ENCODE results near the gene AAK1. TPM values are rescaled to one million over a fixed set of nuclear protein-coding genes. Genes with fewer than 3 reads are reported as not detected.
A peak's percentile ranks its signal among the peaks of the same experiment; 100 is the strongest.
"Not testable (repeated sequence)": the region's sequence is repeated elsewhere in the genome, so short reads cannot be mapped to it uniquely, and the experiment has no call there.

The AAK1 gene
- total RNA-seq, 2 donors from 2014 or later = 187 to 243 TPM

DNA sequence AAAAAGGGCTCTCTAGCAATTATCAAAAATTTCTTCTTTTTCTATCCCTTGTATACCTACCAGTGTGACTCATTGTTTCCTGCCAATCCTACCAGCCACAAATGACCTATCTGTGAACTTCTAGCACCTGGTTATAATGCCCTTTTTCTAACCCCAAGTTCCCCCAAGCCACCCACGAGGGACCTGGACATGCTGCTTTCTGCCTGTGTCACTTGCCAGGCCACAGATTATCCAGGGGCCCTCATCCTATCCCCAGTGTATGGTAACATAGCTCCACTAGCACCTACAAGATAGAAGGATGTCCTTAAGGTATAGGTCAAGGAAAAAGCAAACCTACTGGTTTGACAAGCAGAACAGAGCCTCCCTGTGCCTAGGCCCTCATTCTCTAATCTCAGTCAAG is 26.8 kb downstream of the AAK1 start:
- Mint-ChIP-seq H3K36me3 (ENCODE audit: low read depth) (no peaks in the 10 kb centered on the region), H3K27me3 (no peaks in the 10 kb centered on the region), H3K4me3 (peak overlapping the region; percentile 58), H3K27ac (no peak overlapping the region), H3K4me1 (peaks cover 35% of the 10 kb centered on the region)
- peak in 1 of 3 donors; percentile 23 for DNase-seq
- ATAC-seq = peak; percentile 70
- no peaks in the 10 kb centered on the region for H3K9me3 ChIP-seq (ENCODE audit: control insufficient read depth, low read length, poor library complexity, severe bottlenecking)

DNA sequence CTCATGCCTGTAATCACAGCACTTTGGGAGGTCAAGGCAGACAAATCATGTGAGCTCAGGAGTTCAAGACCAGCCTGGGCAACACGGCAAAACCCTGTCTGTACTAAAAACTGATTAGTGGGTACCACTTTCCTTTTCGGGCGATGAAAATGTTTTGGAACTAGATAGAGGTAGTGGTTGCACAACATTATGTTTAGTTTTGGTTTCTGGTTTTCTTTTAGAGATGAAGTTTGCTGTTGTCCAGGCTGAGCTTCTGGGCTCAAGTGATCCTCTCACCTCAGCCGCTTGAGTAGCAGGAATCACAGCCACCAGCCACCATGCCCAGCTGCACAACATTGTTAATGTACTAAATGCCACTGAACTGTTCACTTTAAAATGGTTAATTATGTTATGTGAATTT is 27.6 kb downstream of the AAK1 start:
- no peak overlapping the region for H3K4me3 Mint-ChIP-seq
- H3K4me1 Mint-ChIP-seq = peaks cover 37% of the 10 kb centered on the region
- no peaks in the 10 kb centered on the region for H3K27me3 Mint-ChIP-seq
- H3K36me3 Mint-ChIP-seq (ENCODE audit: low read depth) = peaks cover under 1% of the 10 kb centered on the region
- DNase-seq = no peak
- no peak overlapping the region for H3K27ac Mint-ChIP-seq
- no peaks in the 10 kb centered on the region for H3K9me3 ChIP-seq (ENCODE audit: control insufficient read depth, low read length, poor library complexity, severe bottlenecking)
- ATAC-seq = no peak

- ATAC-seq (no peak), DNase-seq (no peak)
- peaks cover 41% of the 10 kb centered on the region for H3K4me1 Mint-ChIP-seq
- peak overlapping the region; percentile 67 for H3K27ac Mint-ChIP-seq
- H3K36me3 Mint-ChIP-seq (ENCODE audit: low read depth) = peaks cover 2% of the 10 kb centered on the region
- H3K27me3 Mint-ChIP-seq = no peaks in the 10 kb centered on the region
- H3K9me3 ChIP-seq (ENCODE audit: control insufficient read depth, low read length, poor library complexity, severe bottlenecking) = no peaks in the 10 kb centered on the region
- H3K4me3 Mint-ChIP-seq = no peak overlapping the region
These were observed 28.4 kb downstream of the AAK1 start for GRCh38 chr2:69615078-69615625.

GRCh38 chr2:69612707-69613106 is 30.8 kb downstream of the AAK1 start:
- ATAC-seq = no peak
- DNase-seq = no peak
- Mint-ChIP-seq H3K36me3 (ENCODE audit: low read depth) (peaks cover 2% of the 10 kb centered on the region), H3K4me3 (no peak overlapping the region), H3K27ac (no peak overlapping the region), H3K27me3 (no peaks in the 10 kb centered on the region), H3K4me1 (peaks cover 52% of the 10 kb centered on the region)
- no peaks in the 10 kb centered on the region for H3K9me3 ChIP-seq (ENCODE audit: control insufficient read depth, low read length, poor library complexity, severe bottlenecking)

DNA sequence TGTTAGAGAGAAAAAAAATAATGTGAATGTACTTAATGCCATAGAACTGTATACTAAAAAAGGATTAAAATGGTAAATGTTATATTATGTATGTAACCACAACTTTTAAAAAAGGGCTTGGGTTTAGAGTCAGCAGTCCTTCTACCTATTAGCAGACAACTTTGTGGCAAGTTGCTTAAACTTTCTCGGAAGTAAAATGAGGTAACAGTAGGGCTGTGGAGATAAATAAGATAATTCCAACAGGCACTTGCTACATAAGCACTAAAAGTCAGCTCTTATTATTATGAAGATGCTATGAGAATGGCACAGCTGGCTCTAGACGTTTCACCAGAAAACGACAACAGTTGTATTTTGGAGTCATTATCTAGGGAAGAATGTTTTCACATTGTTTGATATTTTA is 31.3 kb downstream of the AAK1 start:
- no peak overlapping the region for H3K27ac Mint-ChIP-seq
- no peak overlapping the region for H3K4me3 Mint-ChIP-seq
- H3K4me1 Mint-ChIP-seq = peaks cover 57% of the 10 kb centered on the region
- peaks cover 2% of the 10 kb centered on the region for H3K36me3 Mint-ChIP-seq (ENCODE audit: low read depth)
- ATAC-seq = no peak
- no peak for DNase-seq
- H3K27me3 Mint-ChIP-seq = no peaks in the 10 kb centered on the region
- no peaks in the 10 kb centered on the region for H3K9me3 ChIP-seq (ENCODE audit: control insufficient read depth, low read length, poor library complexity, severe bottlenecking)

- Mint-ChIP-seq H3K36me3 (ENCODE audit: low read depth) (peaks cover 5% of the 10 kb centered on the region), H3K4me3 (no peak overlapping the region), H3K27me3 (no peaks in the 10 kb centered on the region), H3K27ac (peak overlapping the region; percentile 45), H3K4me1 (peaks cover 73% of the 10 kb centered on the region)
- DNase-seq = no peak
- ATAC-seq = no peak
- no peaks in the 10 kb centered on the region for H3K9me3 ChIP-seq (ENCODE audit: control insufficient read depth, low read length, poor library complexity, severe bottlenecking)
These were observed 35.4 kb downstream of the AAK1 start for GRCh38 chr2:69608109-69608508.

DNA sequence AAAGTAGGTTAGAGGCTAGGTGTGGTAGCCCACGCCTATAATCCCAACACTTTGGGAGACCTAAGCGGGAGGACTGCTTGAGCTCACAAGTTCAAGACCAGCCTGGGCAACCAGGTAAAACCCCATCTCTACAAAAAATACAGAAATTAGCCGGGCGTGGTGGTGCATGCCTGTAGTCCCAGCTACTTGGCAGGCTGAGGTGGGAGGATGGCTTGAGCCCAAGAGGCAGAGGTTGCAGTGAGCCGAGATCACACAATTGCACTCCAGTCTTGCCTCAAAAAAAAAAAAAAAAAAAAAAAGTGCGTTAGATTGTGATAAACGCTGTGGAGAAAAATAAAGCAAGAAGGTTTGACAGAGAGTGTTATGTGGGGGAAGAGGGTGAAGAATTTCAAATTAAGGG is 36.8 kb downstream of the AAK1 start:
- not testable (repeated sequence) for H3K36me3 Mint-ChIP-seq (ENCODE audit: low read depth); H3K9me3 ChIP-seq (ENCODE audit: control insufficient read depth, low read length, poor library complexity, severe bottlenecking); H3K27me3 Mint-ChIP-seq; DNase-seq; ATAC-seq
- Mint-ChIP-seq H3K4me1 (peaks cover 69% of the 10 kb centered on the region), H3K27ac (peak overlapping the region; percentile 86), H3K4me3 (peak overlapping the region; percentile 46)

DNA sequence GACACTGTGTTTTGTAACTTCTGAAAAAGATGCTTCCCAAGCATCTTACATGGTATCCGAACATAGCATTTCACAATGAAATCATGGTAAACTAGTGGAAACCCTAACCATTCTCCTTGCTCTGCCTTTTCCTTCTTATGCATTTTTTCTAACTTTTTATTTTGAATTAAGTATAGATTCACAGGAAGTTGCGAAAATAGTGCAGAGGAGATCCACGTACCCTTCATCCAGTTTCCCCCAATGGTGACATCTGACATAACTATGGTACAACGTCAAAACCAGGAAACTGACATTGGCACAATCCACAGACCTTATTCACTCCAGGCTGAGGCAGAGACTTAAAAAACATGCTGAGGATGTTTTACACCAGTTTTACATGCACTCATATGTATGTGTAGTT is 38.3 kb downstream of the AAK1 start:
- peaks cover 3% of the 10 kb centered on the region for H3K36me3 Mint-ChIP-seq (ENCODE audit: low read depth)
- no peaks in the 10 kb centered on the region for H3K27me3 Mint-ChIP-seq
- ATAC-seq = no peak
- peak overlapping the region; percentile 86 for H3K27ac Mint-ChIP-seq
- peaks cover 71% of the 10 kb centered on the region for H3K4me1 Mint-ChIP-seq
- no peaks in the 10 kb centered on the region for H3K9me3 ChIP-seq (ENCODE audit: control insufficient read depth, low read length, poor library complexity, severe bottlenecking)
- H3K4me3 Mint-ChIP-seq = peak overlapping the region; percentile 61
- no peak for DNase-seq

DNA sequence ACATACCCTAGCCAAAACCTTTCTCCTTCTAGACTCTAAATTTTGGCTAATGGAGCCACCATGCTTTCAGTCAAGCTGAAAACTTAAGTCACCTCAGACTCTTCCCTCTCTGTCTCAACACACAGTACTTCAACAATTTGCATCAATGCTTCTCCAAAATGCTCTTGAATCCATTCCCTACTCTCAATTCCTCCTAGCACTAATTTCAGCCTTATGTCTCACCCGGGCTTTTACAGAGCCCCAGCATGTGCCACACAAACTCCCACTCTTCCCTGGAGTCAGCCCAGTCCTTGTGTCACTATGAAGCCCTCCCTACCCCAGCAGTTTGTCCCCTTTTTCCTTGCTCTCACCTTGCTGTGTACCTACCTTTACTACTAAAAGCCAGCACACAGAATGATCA is 38.7 kb downstream of the AAK1 start:
- no peak for ATAC-seq
- no peaks in the 10 kb centered on the region for H3K27me3 Mint-ChIP-seq
- peak overlapping the region; percentile 86 for H3K27ac Mint-ChIP-seq

DNA sequence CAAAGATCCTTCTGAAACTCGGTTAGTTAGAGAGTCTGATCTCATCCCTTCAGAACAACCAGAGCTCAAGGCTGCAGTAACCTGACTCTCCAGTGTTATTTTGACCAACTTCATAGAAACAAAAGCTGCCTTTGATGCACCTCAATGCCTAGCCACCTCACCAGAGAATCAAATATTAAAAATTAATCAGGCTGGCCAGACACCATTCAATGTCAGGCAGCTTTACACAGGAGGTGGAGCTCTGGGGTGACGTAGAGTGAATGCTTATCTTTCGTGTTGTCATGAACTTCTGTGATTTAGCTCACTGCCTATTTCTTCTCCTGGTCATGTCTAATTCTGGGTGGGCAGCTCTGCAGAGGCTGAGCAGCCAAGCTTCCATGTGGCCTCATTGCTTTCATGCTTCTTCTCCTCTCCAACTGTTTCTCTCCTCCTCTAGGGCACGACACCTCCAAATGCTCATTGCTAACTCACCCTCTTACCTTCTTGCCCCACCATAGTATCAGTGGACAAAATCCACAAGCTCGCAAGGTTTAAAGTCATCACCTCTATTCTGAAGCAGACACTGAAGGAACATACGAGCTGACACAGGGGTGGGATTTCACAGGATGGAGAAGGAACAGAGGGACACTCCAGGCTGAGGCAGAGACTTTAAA is 39.4 kb downstream of the AAK1 start:
- Mint-ChIP-seq H3K36me3 (ENCODE audit: low read depth) (peaks cover 3% of the 10 kb centered on the region), H3K4me3 (peak overlapping the region; percentile 78), H3K4me1 (peaks cover 78% of the 10 kb centered on the region), H3K27ac (peak overlapping the region; percentile 86), H3K27me3 (no peaks in the 10 kb centered on the region)
- ATAC-seq = no peak
- H3K9me3 ChIP-seq (ENCODE audit: control insufficient read depth, low read length, poor library complexity, severe bottlenecking) = no peaks in the 10 kb centered on the region
- no peak for DNase-seq

More for the DNA sequence above, 38.7 kb downstream of the AAK1 start:
- Mint-ChIP-seq H3K4me3 (peak overlapping the region; percentile 61), H3K4me1 (peaks cover 76% of the 10 kb centered on the region), H3K36me3 (ENCODE audit: low read depth) (peaks cover 3% of the 10 kb centered on the region)
- no peak for DNase-seq
- H3K9me3 ChIP-seq (ENCODE audit: control insufficient read depth, low read length, poor library complexity, severe bottlenecking) = no peaks in the 10 kb centered on the region

DNA sequence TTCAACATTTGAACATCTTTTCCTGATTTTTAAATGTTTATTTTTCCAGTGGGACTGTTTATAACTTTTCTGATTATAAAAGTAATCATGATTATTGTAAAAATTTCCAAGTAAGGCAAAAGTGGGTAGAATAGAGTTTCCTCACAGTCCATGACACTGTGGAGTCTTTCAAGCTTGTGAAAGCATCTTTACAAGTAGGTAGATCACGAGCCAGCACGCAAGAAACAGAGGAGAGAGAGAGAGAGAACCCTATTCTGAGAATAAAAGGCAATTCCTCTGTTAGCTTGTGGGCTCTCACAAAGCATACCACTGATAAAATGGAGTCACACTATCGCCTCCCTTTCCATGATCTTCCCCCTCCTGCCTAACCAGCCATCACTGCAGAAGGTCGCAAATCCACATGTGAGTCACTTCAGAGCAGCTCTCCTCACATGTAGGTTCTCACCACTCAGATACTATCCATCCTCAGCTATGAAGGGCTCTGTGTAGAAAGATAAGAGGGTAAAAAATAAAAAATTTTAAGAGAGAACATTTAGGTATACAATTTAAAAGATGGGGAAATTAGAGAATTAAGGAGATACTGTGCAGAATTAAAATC is 40.3 kb downstream of the AAK1 start:
- H3K4me1 Mint-ChIP-seq = peaks cover 71% of the 10 kb centered on the region
- no peak for ATAC-seq
- no peak for DNase-seq
- H3K36me3 Mint-ChIP-seq (ENCODE audit: low read depth) = peaks cover 3% of the 10 kb centered on the region
- no peaks in the 10 kb centered on the region for H3K9me3 ChIP-seq (ENCODE audit: control insufficient read depth, low read length, poor library complexity, severe bottlenecking)
- H3K4me3 Mint-ChIP-seq = no peak overlapping the region
- H3K27me3 Mint-ChIP-seq = no peaks in the 10 kb centered on the region
- peak overlapping the region; percentile 86 for H3K27ac Mint-ChIP-seq

DNA sequence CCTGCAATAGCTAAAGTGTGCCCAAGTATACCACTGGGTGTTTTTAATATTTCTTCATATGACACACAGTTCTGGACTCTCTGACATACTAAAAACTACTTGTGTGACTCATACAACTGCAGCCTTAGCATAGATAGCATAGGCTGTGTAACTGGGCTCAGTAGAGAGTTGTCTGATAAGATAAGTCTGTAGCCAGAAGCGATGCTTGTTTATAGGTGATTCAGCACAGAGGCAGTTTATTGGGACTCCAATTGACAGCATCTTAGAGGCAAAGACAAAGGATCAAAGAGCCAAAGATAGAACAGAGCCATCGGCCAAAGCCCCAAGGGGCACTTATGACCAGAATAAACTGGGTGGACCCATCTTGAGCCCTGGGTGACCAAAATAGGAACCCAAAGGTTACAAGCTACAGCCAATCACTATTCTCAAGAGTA is 42.3 kb downstream of the AAK1 start:
- DNase-seq = no peak
- Mint-ChIP-seq H3K36me3 (ENCODE audit: low read depth) (peaks cover 3% of the 10 kb centered on the region), H3K4me1 (peaks cover 64% of the 10 kb centered on the region), H3K27ac (peak overlapping the region; percentile 80), H3K4me3 (peak overlapping the region; percentile 39), H3K27me3 (no peaks in the 10 kb centered on the region)
- H3K9me3 ChIP-seq (ENCODE audit: control insufficient read depth, low read length, poor library complexity, severe bottlenecking) = no peaks in the 10 kb centered on the region
- ATAC-seq = peak; percentile 64

- H3K27ac Mint-ChIP-seq = peak overlapping the region; percentile 80
- peaks cover 58% of the 10 kb centered on the region for H3K4me1 Mint-ChIP-seq
- H3K36me3 Mint-ChIP-seq (ENCODE audit: low read depth) = no peaks in the 10 kb centered on the region
- H3K4me3 Mint-ChIP-seq = peak overlapping the region; percentile 64
- ATAC-seq = peak; percentile 27
- no peaks in the 10 kb centered on the region for H3K27me3 Mint-ChIP-seq
- no peaks in the 10 kb centered on the region for H3K9me3 ChIP-seq (ENCODE audit: control insufficient read depth, low read length, poor library complexity, severe bottlenecking)
- no peak for DNase-seq
These were observed 43.1 kb downstream of the AAK1 start for GRCh38 chr2:69600425-69600824.

Measured in T-helper 17 cell (primary cell).